C4-2B (cell line): Measurements from ENCODE around the gene SLC44A5.

Experiments used
- H3K27ac ChIP-seq: fragments of 450-650 bp; 2 replicates; pipeline ENCODE4 v1.5.1; 2017
- ZFX ChIP-seq: fragments of 450-650 bp; IDR thresholded peaks from 2 replicates; pipeline ENCODE4 v1.6.1; 2017
- TF ChIP-seq, protein P1 (sequence below): fragments of 450-650 bp; conservative IDR thresholded peaks from 2 replicates; pipeline ENCODE4 v1.5.1; 2017; ENCODE audit warnings: mild to moderate bottlenecking

SLC44A5 gene

DNA sequence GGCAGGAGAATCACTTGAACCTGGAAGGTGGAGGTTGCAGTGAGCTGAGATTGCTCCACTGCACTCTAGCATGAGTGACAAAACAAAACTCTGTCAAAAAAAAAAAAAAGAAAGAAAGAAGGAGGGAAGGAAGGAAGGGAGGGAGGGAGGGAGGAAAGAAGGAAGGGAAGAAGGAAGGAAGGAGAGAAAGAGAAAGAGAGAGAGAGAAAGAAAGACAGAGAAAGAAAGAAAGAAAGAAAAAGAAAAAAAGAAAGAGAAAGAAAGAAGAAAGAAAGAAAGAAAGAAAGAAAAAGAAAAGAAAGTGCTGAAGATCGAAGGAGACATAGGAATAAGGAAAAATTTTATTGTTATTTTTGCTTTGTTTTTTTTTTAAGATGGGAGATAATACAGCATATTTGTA is 166.7 kb downstream of the SLC44A5 start:
- TF ChIP-seq ZFX = no peak
- TF ChIP-seq, protein P1, sequence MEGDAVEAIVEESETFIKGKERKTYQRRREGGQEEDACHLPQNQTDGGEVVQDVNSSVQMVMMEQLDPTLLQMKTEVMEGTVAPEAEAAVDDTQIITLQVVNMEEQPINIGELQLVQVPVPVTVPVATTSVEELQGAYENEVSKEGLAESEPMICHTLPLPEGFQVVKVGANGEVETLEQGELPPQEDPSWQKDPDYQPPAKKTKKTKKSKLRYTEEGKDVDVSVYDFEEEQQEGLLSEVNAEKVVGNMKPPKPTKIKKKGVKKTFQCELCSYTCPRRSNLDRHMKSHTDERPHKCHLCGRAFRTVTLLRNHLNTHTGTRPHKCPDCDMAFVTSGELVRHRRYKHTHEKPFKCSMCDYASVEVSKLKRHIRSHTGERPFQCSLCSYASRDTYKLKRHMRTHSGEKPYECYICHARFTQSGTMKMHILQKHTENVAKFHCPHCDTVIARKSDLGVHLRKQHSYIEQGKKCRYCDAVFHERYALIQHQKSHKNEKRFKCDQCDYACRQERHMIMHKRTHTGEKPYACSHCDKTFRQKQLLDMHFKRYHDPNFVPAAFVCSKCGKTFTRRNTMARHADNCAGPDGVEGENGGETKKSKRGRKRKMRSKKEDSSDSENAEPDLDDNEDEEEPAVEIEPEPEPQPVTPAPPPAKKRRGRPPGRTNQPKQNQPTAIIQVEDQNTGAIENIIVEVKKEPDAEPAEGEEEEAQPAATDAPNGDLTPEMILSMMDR = no peak
- H3K27ac ChIP-seq = no peak overlapping the region

DNA sequence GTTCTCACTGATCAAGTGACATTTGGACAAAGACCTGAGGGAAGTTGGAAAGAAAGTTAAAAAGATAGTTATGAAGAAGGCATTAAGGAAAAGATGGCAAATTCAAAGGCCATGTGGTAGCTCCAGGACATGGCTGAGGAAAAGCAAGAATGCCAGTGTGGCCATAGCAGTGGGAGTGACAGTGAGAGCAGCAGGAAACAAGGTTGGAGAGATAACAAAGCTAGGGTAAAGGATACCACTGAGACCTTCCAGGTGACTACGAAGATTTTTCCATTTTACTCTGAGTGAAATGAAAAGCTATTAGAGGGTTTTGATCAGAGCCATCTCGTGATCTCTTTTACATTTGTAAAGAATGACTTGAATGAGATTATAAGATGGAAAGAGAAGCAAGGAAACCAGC is 170.6 kb downstream of the SLC44A5 start:
- TF ChIP-seq, protein P1 = no peak
- no peak for TF ChIP-seq ZFX
- no peak overlapping the region for H3K27ac ChIP-seq

DNA sequence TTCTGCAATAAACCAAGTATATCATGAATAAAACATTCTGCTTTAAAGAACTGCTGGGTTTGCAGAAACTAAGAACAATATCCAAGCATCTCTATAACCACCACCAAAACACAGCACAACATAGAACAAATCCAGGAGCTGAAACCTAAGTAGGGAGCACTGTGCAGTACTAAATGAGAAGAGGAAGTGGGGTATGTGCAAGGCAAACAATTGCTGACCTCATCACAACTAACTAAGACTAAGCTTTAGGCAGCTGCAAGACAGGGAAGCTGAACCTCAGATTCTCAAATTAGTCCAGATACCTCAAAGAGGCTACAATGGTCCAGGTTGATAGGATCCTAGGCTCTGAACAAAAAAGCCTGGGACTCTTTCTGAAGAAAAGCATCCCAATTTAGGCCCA is 172.6 kb downstream of the SLC44A5 start:
- TF ChIP-seq, protein P1 = no peak
- no peak for TF ChIP-seq ZFX
- no peak overlapping the region for H3K27ac ChIP-seq

DNA sequence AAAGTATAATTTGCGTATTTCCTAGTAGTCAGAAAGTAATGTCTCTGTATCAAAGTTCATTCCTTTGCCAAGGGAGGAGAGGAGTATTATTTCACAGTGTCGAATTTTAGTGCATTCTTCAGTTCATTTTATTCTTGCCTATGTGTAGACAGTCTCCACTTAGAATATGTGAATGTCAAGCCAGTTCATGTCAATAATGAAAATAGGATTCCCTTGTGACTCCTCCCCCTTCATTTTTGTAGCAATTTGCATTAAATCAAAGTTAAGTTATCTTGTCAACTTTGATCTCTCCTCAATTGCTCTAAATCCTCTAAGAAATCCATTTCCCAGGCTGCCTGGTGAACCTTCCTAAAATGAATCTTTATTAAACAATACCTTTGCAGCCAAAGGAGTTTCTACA is 179.1 kb downstream of the SLC44A5 start:
- no peak overlapping the region for H3K27ac ChIP-seq
- TF ChIP-seq, protein P1 = no peak
- no peak for TF ChIP-seq ZFX

DNA sequence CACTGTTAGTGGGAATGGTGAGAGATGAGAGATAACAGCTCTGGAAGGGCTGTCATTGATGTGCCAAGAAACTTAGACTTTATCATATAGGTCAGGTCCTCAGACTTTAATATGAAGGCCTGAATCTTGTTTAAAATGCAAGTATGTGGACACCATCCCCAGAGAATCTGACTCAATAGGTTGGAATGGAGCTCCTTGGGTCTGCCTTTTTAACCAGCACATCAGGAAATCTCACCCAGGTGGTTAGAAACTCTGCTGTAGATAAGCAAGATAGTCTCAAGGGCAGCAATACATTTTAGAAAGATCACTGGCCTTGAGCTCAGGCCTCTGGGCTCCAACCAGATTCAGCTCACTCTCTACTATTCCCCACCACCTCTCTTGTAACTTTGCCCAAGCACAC is 180.4 kb downstream of the SLC44A5 start:
- TF ChIP-seq ZFX = no peak
- no peak overlapping the region for H3K27ac ChIP-seq

DNA sequence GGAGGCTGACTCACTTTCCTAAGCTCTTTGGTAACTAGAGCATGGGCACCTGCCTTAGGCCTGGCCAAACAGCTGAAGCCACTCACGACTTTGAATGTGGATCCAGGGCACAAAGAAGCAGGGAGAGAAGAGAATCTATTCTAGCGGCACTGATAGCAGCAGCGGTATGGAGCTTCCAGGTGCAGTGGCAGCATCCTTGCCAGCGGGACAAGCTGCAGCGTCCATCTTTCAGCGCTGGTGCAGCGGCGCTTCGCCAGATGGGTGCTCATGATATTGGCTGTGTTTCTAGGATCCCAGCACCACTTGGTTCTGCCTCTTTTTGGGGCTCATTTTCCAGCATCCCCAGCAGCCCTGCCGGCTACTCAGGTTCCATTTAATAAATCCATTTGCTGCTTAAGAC is 184.2 kb downstream of the SLC44A5 start:
- no peak overlapping the region for H3K27ac ChIP-seq
- no peak for TF ChIP-seq ZFX
- TF ChIP-seq, protein P1 = no peak

DNA sequence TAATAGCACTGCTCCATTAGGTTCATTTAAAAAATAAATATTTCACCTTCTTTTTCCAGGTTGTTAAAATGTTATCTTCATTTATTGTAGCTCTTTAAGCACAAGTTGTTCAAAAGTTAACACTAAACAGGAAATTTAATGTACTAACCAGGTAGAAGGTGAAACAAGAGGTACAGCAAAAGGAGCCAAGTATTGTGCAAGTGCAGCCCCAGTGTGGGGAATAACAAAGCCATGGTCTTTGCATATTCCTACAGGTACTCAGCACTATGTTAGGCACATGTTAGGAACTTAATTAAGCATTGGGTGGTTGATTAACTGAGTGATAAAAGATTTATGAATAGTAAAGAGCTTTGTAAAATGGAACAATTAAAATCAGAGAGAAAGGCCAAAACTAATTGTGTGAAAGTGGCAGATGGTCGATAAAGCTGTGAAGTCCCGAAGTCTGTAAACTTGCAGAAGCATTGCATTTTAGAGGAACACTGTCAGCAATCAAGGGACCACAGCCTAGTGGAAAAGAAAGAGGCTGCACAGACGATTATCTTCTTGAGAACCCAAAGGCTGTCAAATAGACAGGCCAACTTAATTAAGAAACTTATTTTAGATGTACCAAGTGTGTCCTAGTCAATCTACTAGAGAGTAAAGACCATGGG is 185.8 kb downstream of the SLC44A5 start:
- no peak for TF ChIP-seq ZFX
- TF ChIP-seq, protein P1 = no peak

DNA sequence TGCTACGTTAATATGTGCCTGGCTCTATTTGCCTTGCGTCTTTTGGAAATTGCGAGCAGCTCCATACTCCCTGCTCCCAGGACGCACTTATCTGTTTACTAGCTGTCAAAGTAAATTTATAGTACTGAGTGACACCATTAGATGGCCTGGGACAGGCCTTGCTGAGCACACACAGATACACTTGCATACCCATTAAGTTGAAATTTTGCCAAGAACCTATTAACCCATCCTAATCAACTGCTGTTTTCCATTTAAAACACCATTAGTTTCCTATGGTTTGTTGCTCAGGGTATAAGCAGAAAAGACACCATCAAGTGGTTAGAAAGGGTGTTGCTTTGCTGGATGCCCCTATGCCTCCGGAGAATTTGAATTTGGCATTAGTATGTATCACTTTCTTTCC is 187.3 kb downstream of the SLC44A5 start:
- no peak overlapping the region for H3K27ac ChIP-seq
- TF ChIP-seq ZFX = no peak
- TF ChIP-seq, protein P1 = peak; percentile 30

More for the DNA sequence above, 185.8 kb downstream of the SLC44A5 start:
- H3K27ac ChIP-seq = no peak overlapping the region
